Activated naive CD8-positive, alpha-beta T cell treated with anti-CD3 and anti-CD28 coated beads, Interleukin-2, amount 50 U/mL, for 24 hours (primary cell): ENCODE results near the gene TSPAN9.

Experiments used
- ATAC-seq: fragments of 150-1000 bp; cut with Tn5 transposase; one replicate; pipeline ENCODE4 v1.10.0; 2021
- DNase-seq: peaks from one replicate; pipeline ENCODE4 v3.0.0; 2021
- H3K27ac Mint-ChIP-seq: one replicate; pipeline ENCODE4 v1.8.0; 2021; ENCODE audit warnings: mild to moderate bottlenecking, mixed read lengths
- H3K27me3 Mint-ChIP-seq: one replicate; pipeline ENCODE4 v1.8.0; 2021; ENCODE audit warnings: mixed read lengths
- H3K36me3 Mint-ChIP-seq: one replicate; pipeline ENCODE4 v1.8.0; 2021; ENCODE audit warnings: low read depth, mixed read lengths
- H3K4me1 Mint-ChIP-seq: one replicate; pipeline ENCODE4 v1.8.0; 2021; ENCODE audit warnings: mixed read lengths
- H3K4me3 Mint-ChIP-seq: one replicate; pipeline ENCODE4 v1.8.0; 2021; ENCODE audit warnings: mild to moderate bottlenecking, moderate library complexity, mixed read lengths
- H3K9me3 Mint-ChIP-seq: one replicate; pipeline ENCODE4 v1.8.0; 2021; ENCODE audit warnings: mixed read lengths

Gene TSPAN9

GRCh38 chr12:3189282-3189681 is 112.1 kb downstream of the TSPAN9 start:
- H3K27me3 Mint-ChIP-seq = peaks cover 15% of the 10 kb centered on the region
- H3K9me3 Mint-ChIP-seq = no peaks in the 10 kb centered on the region
- ATAC-seq (no peak), DNase-seq (no peak)
- no peak overlapping the region for H3K4me3 Mint-ChIP-seq
- H3K36me3 Mint-ChIP-seq = no peaks in the 10 kb centered on the region
- H3K4me1 Mint-ChIP-seq = peaks cover 20% of the 10 kb centered on the region
- no peak overlapping the region for H3K27ac Mint-ChIP-seq

- Mint-ChIP-seq H3K4me1 (peaks cover 18% of the 10 kb centered on the region), H3K27me3 (peaks cover 15% of the 10 kb centered on the region), H3K27ac (no peak overlapping the region), H3K36me3 (no peaks in the 10 kb centered on the region), H3K9me3 (no peaks in the 10 kb centered on the region), H3K4me3 (no peak overlapping the region)
- DNase-seq (no peak), ATAC-seq (no peak)
Observed at GRCh38 chr12:3190101-3190500, 112.9 kb downstream of the TSPAN9 start.

GRCh38 chr12:3191450-3191849 is 114.3 kb downstream of the TSPAN9 start:
- H3K9me3 Mint-ChIP-seq = no peaks in the 10 kb centered on the region
- no peak for ATAC-seq
- H3K4me3 Mint-ChIP-seq = no peak overlapping the region
- H3K27me3 Mint-ChIP-seq = peaks cover 25% of the 10 kb centered on the region
- peaks cover 8% of the 10 kb centered on the region for H3K4me1 Mint-ChIP-seq
- no peak overlapping the region for H3K27ac Mint-ChIP-seq
- no peak for DNase-seq
- no peaks in the 10 kb centered on the region for H3K36me3 Mint-ChIP-seq

GRCh38 chr12:3192221-3192620 is 115.0 kb downstream of the TSPAN9 start:
- Mint-ChIP-seq H3K4me1 (peaks cover 4% of the 10 kb centered on the region), H3K27ac (no peak overlapping the region), H3K36me3 (no peaks in the 10 kb centered on the region), H3K9me3 (no peaks in the 10 kb centered on the region), H3K4me3 (no peak overlapping the region), H3K27me3 (peaks cover 32% of the 10 kb centered on the region)
- DNase-seq (no peak), ATAC-seq (no peak)

GRCh38 chr12:3193131-3193530 is 116.0 kb downstream of the TSPAN9 start:
- DNase-seq (no peak), ATAC-seq (no peak)
- peaks cover 33% of the 10 kb centered on the region for H3K27me3 Mint-ChIP-seq
- H3K9me3 Mint-ChIP-seq = no peaks in the 10 kb centered on the region
- peaks cover 2% of the 10 kb centered on the region for H3K4me1 Mint-ChIP-seq
- no peaks in the 10 kb centered on the region for H3K36me3 Mint-ChIP-seq
- H3K27ac Mint-ChIP-seq = no peak overlapping the region
- no peak overlapping the region for H3K4me3 Mint-ChIP-seq

- H3K9me3 Mint-ChIP-seq = no peaks in the 10 kb centered on the region
- H3K36me3 Mint-ChIP-seq = no peaks in the 10 kb centered on the region
- peaks cover 2% of the 10 kb centered on the region for H3K4me1 Mint-ChIP-seq
- ATAC-seq = no peak
- no peak overlapping the region for H3K27ac Mint-ChIP-seq
- DNase-seq = no peak
- H3K27me3 Mint-ChIP-seq = peaks cover 31% of the 10 kb centered on the region
- no peak overlapping the region for H3K4me3 Mint-ChIP-seq
Observed at GRCh38 chr12:3193755-3194154, 116.6 kb downstream of the TSPAN9 start.

- Mint-ChIP-seq H3K4me3 (no peak overlapping the region), H3K36me3 (no peaks in the 10 kb centered on the region), H3K4me1 (peaks cover 9% of the 10 kb centered on the region), H3K9me3 (no peaks in the 10 kb centered on the region), H3K27ac (no peak overlapping the region), H3K27me3 (peaks cover 39% of the 10 kb centered on the region)
- DNase-seq = no peak
- no peak for ATAC-seq
Observed at GRCh38 chr12:3195337-3195736, 118.2 kb downstream of the TSPAN9 start.

GRCh38 chr12:3195859-3196483 is 118.8 kb downstream of the TSPAN9 start:
- Mint-ChIP-seq H3K4me1 (peaks cover 9% of the 10 kb centered on the region), H3K36me3 (no peaks in the 10 kb centered on the region), H3K4me3 (no peak overlapping the region), H3K9me3 (no peaks in the 10 kb centered on the region), H3K27ac (no peak overlapping the region), H3K27me3 (peaks cover 40% of the 10 kb centered on the region)
- DNase-seq (no peak), ATAC-seq (no peak)

- H3K27me3 Mint-ChIP-seq = peaks cover 45% of the 10 kb centered on the region
- H3K36me3 Mint-ChIP-seq = no peaks in the 10 kb centered on the region
- H3K9me3 Mint-ChIP-seq = no peaks in the 10 kb centered on the region
- no peak overlapping the region for H3K27ac Mint-ChIP-seq
- ATAC-seq (no peak), DNase-seq (no peak)
- no peak overlapping the region for H3K4me3 Mint-ChIP-seq
- H3K4me1 Mint-ChIP-seq = peaks cover 9% of the 10 kb centered on the region
Observed at GRCh38 chr12:3196488-3196887, 119.3 kb downstream of the TSPAN9 start.

GRCh38 chr12:3197131-3197818 is 120.1 kb downstream of the TSPAN9 start:
- peaks cover 9% of the 10 kb centered on the region for H3K4me1 Mint-ChIP-seq
- DNase-seq = no peak
- H3K27ac Mint-ChIP-seq = no peak overlapping the region
- peaks cover 45% of the 10 kb centered on the region for H3K27me3 Mint-ChIP-seq
- ATAC-seq = no peak
- H3K4me3 Mint-ChIP-seq = no peak overlapping the region
- no peaks in the 10 kb centered on the region for H3K36me3 Mint-ChIP-seq
- H3K9me3 Mint-ChIP-seq = no peaks in the 10 kb centered on the region

GRCh38 chr12:3199551-3200031 is 122.4 kb downstream of the TSPAN9 start:
- H3K9me3 Mint-ChIP-seq = no peaks in the 10 kb centered on the region
- H3K4me3 Mint-ChIP-seq = peak overlapping the region; percentile 63
- ATAC-seq = peak; percentile 6
- no peak for DNase-seq
- H3K27ac Mint-ChIP-seq = no peak overlapping the region
- H3K4me1 Mint-ChIP-seq = peaks cover 9% of the 10 kb centered on the region
- peaks cover 57% of the 10 kb centered on the region for H3K27me3 Mint-ChIP-seq
- no peaks in the 10 kb centered on the region for H3K36me3 Mint-ChIP-seq

GRCh38 chr12:3200032-3200617 is 122.9 kb downstream of the TSPAN9 start:
- peak overlapping the region; percentile 63 for H3K4me3 Mint-ChIP-seq
- no peak overlapping the region for H3K27ac Mint-ChIP-seq
- no peak for DNase-seq
- H3K9me3 Mint-ChIP-seq = no peaks in the 10 kb centered on the region
- peaks cover 9% of the 10 kb centered on the region for H3K4me1 Mint-ChIP-seq
- ATAC-seq = peak; percentile 42
- H3K36me3 Mint-ChIP-seq = no peaks in the 10 kb centered on the region
- H3K27me3 Mint-ChIP-seq = peaks cover 57% of the 10 kb centered on the region

GRCh38 chr12:3200814-3201233 is 123.6 kb downstream of the TSPAN9 start:
- Mint-ChIP-seq H3K4me3 (no peak overlapping the region), H3K27ac (no peak overlapping the region), H3K4me1 (peaks cover 9% of the 10 kb centered on the region), H3K36me3 (no peaks in the 10 kb centered on the region), H3K27me3 (peaks cover 53% of the 10 kb centered on the region), H3K9me3 (no peaks in the 10 kb centered on the region)
- ATAC-seq = no peak
- no peak for DNase-seq

GRCh38 chr12:3201339-3202051 is 124.3 kb downstream of the TSPAN9 start:
- H3K9me3 Mint-ChIP-seq = no peaks in the 10 kb centered on the region
- H3K4me1 Mint-ChIP-seq = peaks cover 9% of the 10 kb centered on the region
- H3K4me3 Mint-ChIP-seq = no peak overlapping the region
- no peaks in the 10 kb centered on the region for H3K36me3 Mint-ChIP-seq
- ATAC-seq = no peak
- H3K27ac Mint-ChIP-seq = no peak overlapping the region
- no peak for DNase-seq
- H3K27me3 Mint-ChIP-seq = peaks cover 46% of the 10 kb centered on the region

- no peaks in the 10 kb centered on the region for H3K9me3 Mint-ChIP-seq
- peaks cover 40% of the 10 kb centered on the region for H3K27me3 Mint-ChIP-seq
- H3K36me3 Mint-ChIP-seq = no peaks in the 10 kb centered on the region
- no peak overlapping the region for H3K4me3 Mint-ChIP-seq
- H3K27ac Mint-ChIP-seq = no peak overlapping the region
- peaks cover 9% of the 10 kb centered on the region for H3K4me1 Mint-ChIP-seq
- ATAC-seq (no peak), DNase-seq (no peak)
Observed at GRCh38 chr12:3202096-3202495, 124.9 kb downstream of the TSPAN9 start.
